LNCaP clone FGC (cell line): ENCODE data around the gene R3HDM2.
"Not testable (repeated sequence)": the region's sequence is repeated elsewhere in the genome, so short reads cannot be mapped to it uniquely, and the experiment has no call there.

Source experiments
- DNase-seq: peaks from one replicate; pipeline ENCODE4 v3.0.0-alpha.2; 2011; ENCODE audit warnings: low read depth
- H3K4me3 ChIP-seq: 2 replicates; pipeline ENCODE4 v1.5.1; 2011; ENCODE audit warnings: mild to moderate bottlenecking, low read depth, low read length, control low read depth
- TF ChIP-seq, protein P1 (sequence below): IDR thresholded peaks from 2 replicates; pipeline ENCODE4 v1.5.1; 2012; ENCODE audit warnings: mild to moderate bottlenecking; ENCODE audit not compliant: control insufficient read depth, insufficient read depth; ENCODE audit errors: extremely low read depth

The R3HDM2 gene

DNA sequence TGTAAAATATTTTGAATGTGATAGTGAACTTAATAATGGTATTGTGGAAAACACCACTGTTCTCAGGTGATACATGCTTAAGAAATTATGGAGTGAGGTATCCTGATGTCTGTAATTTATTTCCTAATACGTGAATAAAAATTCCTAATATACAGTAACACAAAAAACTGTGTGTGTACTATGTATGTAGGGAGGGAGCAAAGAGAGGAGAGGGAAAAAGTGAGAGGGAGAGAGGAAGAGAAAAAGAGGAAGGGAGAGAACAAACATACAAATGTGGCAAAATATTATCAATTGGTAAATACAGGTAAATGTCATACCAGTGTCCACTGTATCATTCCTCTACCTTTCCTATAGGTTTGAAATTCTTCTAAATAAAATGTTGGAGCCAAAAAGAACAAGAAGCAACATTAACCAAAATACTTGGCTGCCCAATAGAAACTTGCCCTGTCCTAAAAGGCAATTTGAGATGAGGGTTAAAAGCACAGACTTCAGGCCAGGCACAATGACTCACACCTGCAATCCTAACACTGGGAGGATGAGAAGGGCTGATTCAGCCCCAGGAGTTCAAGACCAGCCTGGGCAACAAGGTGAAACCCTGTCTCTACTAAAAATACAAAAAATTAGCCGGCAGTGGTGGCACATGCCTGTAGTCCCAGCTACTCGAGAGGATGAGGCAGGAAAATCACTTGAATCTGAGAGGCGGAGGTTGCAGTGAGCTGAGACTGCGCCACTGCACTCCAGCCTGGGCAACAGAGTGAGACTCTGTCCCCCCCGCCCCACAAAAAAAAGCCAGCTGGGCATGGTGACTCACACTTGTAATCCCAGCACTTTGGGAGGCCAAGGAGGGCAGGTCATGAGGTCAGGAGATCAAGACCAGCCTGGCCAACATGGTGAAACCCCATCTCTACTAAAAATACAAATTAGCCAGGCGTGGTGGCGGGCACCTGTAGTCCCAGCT lies 14.5 kb downstream of the R3HDM2 start:
- TF ChIP-seq, protein P1, sequence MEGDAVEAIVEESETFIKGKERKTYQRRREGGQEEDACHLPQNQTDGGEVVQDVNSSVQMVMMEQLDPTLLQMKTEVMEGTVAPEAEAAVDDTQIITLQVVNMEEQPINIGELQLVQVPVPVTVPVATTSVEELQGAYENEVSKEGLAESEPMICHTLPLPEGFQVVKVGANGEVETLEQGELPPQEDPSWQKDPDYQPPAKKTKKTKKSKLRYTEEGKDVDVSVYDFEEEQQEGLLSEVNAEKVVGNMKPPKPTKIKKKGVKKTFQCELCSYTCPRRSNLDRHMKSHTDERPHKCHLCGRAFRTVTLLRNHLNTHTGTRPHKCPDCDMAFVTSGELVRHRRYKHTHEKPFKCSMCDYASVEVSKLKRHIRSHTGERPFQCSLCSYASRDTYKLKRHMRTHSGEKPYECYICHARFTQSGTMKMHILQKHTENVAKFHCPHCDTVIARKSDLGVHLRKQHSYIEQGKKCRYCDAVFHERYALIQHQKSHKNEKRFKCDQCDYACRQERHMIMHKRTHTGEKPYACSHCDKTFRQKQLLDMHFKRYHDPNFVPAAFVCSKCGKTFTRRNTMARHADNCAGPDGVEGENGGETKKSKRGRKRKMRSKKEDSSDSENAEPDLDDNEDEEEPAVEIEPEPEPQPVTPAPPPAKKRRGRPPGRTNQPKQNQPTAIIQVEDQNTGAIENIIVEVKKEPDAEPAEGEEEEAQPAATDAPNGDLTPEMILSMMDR: no peak
- DNase-seq: no peak
- H3K4me3 ChIP-seq: no peak overlapping the region

DNA sequence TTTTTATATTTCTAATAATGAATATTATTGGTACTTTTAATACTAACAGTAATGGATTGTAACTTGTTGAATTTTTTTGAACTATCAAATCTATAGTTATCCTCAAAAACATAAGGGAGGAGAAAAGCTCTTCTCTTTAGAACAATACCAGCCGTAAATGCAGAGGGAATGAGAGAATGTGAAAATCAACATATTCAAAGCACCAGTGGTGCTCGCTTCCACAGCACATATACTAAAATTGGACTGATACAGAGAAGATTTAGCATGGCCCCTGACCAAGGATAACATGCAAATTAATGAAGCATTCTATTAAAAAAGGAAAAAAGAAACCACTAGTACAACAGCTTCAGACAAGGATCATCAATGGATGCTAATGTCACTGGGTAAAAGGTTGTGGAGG lies 15.8 kb downstream of the R3HDM2 start:
- H3K4me3 ChIP-seq: no peak overlapping the region
- no peak for DNase-seq
- TF ChIP-seq, protein P1: no peak

DNA sequence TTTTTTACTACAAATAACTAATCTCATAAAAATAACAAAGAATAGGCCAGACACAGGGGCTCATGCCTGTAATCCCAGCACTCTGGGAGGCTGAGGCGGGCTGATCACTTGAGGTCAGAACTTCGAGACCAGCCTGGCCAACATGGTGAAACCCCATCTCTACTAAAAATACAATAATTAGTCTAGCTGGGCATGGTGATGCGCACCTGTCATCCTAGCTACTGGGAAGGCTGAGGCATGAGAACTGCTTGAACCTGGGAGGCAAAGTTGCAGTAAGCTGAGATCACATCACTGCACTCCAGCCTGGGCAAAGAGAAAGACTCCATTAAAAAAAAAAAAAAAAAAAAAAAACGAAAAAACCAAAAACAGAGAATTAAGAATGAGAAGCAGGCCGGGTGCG lies 16.7 kb downstream of the R3HDM2 start:
- DNase-seq, H3K4me3 ChIP-seq: not testable (repeated sequence)

DNA sequence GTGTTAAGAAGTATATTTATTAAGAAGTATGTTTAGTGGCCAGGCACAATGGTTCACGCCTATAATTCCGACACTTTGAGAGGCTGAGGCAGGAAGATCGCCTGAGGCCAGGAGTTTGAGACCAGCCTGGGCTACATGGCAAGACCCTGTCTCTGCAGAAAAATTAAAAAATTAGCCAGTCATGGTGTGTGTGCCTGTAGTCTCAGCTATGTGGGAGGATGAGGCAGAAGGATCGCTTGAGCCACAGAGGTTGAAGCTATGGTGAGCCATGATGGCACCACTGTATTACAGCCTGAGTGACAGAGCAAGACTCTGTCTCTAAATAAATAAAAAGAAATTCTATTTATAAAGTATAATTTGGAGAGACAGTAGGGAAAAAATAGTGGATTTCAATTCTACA lies 20.3 kb downstream of the R3HDM2 start:
- DNase-seq: no peak
- TF ChIP-seq, protein P1: no peak
- no peak overlapping the region for H3K4me3 ChIP-seq

DNA sequence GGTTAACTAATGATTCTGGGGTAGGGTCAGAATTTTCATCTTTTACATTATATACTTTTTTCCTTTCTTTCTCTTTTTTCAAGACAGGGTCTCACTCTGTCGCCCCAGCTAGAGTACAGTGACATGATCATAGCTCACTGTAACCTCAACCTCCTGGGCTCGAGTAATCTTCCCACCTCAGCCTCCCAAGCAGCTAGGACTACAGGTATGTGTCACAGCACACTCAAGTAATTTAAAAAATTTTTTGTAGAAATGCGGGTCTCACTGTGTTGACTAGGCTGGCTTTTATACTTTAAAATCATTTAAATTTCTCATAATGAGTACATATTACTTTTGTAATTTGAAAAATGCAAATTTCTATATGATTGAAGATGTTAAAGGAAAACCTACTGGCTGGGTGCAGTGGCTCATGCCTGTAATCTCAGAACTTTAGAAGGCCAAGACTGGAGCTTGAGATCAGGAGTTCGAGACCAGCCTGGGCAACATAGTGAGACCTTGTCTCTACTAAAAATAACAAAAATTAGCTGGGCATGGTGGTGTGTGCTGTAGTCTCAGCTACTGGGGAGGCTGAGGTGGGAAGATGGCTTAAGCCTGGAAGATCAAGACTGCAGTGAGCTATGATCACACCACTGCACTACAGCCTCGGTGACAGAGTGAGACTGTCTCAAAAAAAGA lies 25.7 kb downstream of the R3HDM2 start:
- H3K4me3 ChIP-seq: no peak overlapping the region
- TF ChIP-seq, protein P1: no peak
- DNase-seq: no peak

DNA sequence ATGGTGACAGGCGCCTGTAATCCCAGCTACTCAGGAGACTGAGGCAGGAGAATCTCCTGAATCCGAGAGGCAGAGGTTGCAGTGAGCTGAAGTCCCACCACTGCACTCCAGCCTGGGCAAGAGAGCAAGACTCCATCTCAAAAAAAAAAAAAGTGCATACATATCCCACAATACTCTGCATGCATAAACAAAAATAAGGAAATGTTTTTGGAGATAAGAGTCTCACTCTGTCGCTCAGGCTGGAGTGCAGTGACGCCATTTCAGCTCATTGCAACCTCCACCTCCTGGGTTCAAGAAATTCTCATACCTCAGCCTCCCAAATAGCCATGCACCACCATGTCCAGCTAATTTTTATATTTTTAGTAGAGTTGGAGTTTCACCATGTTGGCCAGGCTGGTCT lies 28.7 kb downstream of the R3HDM2 start:
- H3K4me3 ChIP-seq, DNase-seq: not testable (repeated sequence)

DNA sequence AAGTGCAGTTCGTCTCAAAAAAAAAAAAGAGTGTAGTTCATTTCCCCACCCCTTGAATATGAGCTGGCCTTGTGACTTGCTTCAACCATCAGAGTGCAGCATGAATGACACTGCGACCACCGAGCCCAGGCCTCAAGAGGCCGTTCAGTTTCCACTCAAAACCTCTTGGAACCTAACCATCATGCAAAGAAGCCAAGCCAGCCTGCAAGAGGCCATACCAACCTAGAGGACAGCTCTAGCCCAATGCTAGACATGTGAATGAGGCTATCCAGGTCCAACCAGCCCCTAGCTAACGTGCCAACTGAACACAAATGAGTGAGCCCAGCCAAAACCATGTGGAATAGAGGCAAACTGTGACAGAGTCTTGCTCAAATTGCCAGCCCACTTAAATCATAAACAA lies 29.7 kb downstream of the R3HDM2 start:
- DNase-seq: no peak
- H3K4me3 ChIP-seq: no peak overlapping the region
- TF ChIP-seq, protein P1: no peak

DNA sequence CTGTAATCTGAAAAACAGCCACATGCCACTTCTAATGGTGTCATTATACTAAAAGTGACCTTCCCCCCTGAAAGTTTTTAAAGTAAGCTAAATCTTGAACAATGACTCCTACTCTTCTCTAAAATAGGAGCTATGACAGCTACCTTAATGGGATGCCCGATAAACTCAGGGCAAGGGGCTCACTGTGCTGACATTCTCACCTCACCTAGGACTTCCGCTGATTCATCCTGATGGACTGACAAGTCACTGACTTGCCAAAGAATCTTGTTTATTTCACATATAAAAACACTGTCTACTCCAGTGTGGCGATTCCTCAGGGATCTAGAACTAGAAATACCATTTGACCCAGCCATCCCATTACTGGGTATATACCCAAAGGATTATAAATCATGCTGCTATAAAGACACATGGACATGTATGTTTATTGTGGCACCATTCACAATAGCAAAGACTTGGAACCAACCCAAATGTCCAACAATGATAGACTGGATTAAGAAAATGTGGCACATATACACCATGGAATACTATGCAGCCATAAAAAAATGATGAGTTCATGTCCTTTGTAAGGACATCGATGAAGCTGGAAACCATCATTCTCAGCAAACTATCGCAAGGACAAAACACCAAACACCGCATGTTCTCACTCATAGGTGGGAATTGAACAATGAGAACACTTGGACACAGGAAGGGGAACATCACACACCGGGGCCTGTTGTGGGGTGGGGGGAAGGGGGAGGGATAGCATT lies 31.0 kb downstream of the R3HDM2 start:
- not testable (repeated sequence) for DNase-seq, H3K4me3 ChIP-seq
